ENCODE measurements around the gene COL27A1.

The COL27A1 gene

DNA sequence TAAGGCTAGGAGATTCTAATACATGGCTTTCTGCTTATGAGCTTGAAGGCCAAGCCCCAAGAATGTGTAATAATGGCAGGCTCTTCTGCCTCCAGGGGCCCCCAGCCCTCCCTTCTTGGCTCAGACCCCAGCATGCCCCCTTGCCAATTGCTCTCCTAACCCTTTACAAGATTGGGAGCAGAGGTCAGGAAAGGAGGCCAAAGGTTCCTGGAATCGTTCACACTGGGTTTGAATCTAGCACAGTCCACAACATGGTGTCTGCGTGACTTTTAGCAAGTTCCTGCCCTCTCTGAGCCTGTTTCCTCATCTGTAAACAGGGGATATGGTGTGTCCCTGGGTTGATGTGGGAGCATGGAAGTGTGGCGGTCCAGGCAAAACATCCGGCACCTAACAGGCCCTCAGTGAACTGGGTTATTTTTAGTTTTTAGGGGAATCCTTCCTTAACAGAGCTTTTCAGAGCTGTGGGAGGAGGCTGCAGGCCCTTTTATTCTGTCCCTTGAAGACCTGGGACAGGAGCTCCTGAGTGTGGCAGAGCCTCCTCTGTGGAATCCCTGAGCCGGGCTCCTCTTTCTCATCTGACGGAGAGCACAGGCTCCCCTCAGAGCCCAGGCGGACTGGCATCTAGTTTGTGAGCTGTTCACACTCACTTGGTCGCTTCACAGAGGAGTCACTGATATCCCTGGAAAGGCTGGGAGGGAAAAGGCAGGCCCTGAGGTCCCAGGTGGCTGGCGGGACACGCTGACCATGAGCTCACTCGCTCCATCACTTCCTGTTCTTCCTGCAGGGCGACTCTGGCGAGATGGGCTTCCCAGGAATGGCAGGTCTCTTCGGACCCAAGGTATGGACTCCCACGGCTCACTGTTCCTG is 144.2 kb downstream of the COL27A1 start:
- Histone ChIP-seq H3K27me3 (ENCODE audit: control insufficient read depth in 5 of 5, insufficient read depth in 4 of 5, low read length in 5 of 5) (no peaks in the 10 kb centered on the region), H3K27ac (ENCODE audit: low read depth, low read length) (no peak overlapping the region), H3K9ac (ENCODE audit: low read length in 5 of 5) (no peak overlapping the region), H3K4me1 (ENCODE audit: control insufficient read depth in 5 of 5, insufficient read depth in 5 of 5, low read length in 5 of 5) (peaks cover 0 to 8% (median 5%) of the 10 kb centered on the region in 5 donors), H3K4me3 (ENCODE audit: low read depth in 1 of 5, low read length in 5 of 5) (no peak overlapping the region), H3K36me3 (ENCODE audit: control insufficient read depth in 5 of 5, insufficient read depth in 5 of 5, low read length in 5 of 5) (peaks cover 0 to 11% (median 4%) of the 10 kb centered on the region in 5 donors), H3K9me3 (ENCODE audit: control insufficient read depth in 5 of 5, low read length in 5 of 5) (peaks cover 0 to 6% (median 6%) of the 10 kb centered on the region in 5 donors)

DNA sequence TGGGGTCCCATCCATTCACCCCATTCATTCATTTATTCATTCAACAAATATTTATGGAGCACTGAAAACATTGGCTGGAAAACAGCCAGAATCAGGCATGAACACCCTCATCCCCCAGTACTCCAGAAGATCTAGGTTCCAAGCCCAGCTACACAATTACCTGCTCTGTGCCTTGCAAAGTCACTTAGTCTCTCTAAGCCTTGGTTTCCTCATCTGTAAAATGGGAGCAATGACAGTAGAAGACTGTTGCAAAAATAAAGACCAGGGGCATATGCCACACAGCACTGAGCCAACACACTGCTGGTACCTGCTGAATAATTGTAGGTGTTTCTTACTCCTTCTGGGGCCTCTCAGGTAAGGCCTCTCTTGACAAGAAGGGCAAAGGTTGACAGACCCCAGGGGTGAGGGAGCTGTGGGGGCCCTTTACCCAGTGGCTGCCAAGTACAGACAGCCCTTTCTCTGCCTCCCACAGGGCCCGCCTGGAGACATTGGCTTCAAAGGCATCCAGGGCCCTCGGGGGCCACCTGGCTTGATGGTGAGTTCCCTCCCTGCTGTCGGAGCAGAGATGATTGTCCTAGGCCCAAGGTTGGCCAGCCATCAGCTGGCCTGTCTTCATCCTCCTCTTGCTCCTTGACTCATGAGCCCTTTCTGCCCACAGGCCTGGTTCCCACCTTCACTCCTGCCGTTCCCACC is 145.0 kb downstream of the COL27A1 start:
- Histone ChIP-seq H3K9me3 (ENCODE audit: control insufficient read depth in 5 of 5, low read length in 5 of 5) (peaks cover 0 to 2% (median 0%) of the 10 kb centered on the region in 5 donors), H3K4me3 (ENCODE audit: low read depth in 1 of 5, low read length in 5 of 5) (no peak overlapping the region), H3K9ac (ENCODE audit: low read length in 5 of 5) (no peak overlapping the region), H3K4me1 (ENCODE audit: control insufficient read depth in 5 of 5, insufficient read depth in 5 of 5, low read length in 5 of 5) (peaks cover 0 to 8% (median 5%) of the 10 kb centered on the region in 5 donors), H3K27me3 (ENCODE audit: control insufficient read depth in 5 of 5, insufficient read depth in 4 of 5, low read length in 5 of 5) (no peaks in the 10 kb centered on the region), H3K36me3 (ENCODE audit: control insufficient read depth in 5 of 5, insufficient read depth in 5 of 5, low read length in 5 of 5) (peaks cover 0 to 5% (median 0%) of the 10 kb centered on the region in 5 donors), H3K27ac (ENCODE audit: low read depth, low read length) (no peak overlapping the region)

DNA sequence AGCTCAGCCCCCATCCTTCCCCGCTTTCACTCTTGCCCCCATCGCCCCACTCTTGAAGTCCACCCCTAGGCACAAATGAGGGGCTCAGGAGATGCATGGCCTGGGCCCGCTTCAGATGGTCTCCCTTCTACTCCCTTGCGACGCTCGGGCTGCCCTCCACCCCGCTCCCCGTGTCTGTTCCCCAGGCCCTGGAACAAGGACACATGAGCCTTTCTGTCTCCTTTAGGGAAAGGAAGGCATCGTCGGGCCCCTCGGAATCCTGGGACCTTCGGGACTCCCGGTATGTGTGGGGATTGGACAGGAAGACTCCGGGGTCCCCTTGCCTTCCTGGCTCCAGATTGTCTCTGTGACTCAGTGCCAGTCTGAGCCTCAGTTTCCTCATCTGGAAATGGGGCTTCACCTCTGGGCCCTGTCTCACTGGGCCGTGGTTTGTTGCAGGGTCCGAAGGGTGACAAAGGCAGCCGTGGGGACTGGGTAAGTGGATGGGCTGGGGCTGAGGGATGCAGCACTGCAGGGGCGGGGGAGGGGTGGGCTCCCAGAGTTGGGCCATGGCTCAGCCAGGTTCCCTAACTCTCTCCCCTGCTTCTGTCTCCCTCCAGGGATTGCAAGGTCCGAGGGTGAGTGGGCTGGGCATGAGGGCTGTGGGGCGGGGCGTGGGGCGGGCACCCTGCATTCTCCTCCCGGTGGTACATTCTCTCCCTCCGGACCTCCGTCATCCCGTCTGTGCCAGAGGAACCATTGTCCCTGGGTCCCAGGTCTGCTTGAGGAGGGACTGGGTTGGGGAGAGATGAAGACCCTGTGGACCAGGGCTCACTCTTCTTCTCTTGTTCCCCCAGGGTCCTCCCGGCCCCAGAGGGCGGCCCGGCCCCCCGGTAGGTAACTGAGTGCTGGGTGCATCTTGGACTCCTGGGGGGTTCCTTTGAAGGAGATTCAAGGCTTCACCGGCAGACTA is 145.8 kb downstream of the COL27A1 start:
- Histone ChIP-seq H3K4me1 (ENCODE audit: control insufficient read depth in 5 of 5, insufficient read depth in 5 of 5, low read length in 5 of 5) (peaks cover 0 to 12% (median 6%) of the 10 kb centered on the region in 5 donors), H3K36me3 (ENCODE audit: control insufficient read depth in 5 of 5, insufficient read depth in 5 of 5, low read length in 5 of 5) (peaks cover 0 to 3% (median 0%) of the 10 kb centered on the region in 5 donors), H3K9ac (ENCODE audit: low read length in 5 of 5) (no peak overlapping the region), H3K4me3 (ENCODE audit: low read depth in 1 of 5, low read length in 5 of 5) (no peak overlapping the region), H3K27me3 (ENCODE audit: control insufficient read depth in 5 of 5, insufficient read depth in 4 of 5, low read length in 5 of 5) (no peaks in the 10 kb centered on the region), H3K27ac (ENCODE audit: low read depth, low read length) (no peak overlapping the region), H3K9me3 (ENCODE audit: control insufficient read depth in 5 of 5, low read length in 5 of 5) (peaks cover 0 to 2% (median 0%) of the 10 kb centered on the region in 5 donors)

DNA sequence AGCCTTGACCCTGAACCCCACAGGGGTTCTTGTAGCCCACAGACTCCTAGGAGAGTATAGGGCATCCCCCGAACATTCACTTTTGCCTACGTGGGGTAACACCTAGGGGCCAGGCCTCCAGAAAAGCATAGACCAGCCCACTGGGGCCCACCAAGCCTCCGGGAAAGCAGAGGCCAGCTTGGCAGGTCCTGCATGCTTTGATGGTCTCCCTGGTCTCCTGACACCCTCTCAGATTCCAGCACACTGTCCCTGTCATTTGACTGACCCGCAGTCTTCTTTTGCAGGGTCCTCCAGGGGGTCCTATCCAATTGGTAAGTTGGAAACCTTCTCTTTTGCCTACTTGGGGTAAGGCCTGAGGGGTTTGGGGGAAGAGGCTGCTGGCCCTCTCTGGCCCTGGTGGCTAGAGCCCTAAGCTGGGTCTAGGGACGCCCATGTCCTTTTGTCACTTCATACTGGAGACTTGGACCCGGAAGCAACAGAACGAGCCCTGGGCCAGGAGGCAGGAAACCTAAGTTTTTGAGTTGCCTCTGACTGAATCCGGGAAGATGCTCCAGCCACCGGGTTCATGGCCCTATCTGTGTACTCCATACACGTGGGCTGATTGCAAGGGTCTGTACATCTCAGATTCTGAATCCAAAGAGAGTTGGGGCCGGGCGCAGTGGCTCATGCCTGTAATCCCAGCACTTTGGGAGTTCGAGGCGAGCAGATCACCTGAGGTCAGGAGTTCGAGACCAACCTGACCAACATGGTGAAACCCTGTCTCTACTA is 146.6 kb downstream of the COL27A1 start:
- Histone ChIP-seq H3K27ac (ENCODE audit: low read depth, low read length) (no peak overlapping the region), H3K4me1 (ENCODE audit: control insufficient read depth in 5 of 5, insufficient read depth in 5 of 5, low read length in 5 of 5) (peaks cover 0 to 12% (median 6%) of the 10 kb centered on the region in 5 donors), H3K9me3 (ENCODE audit: control insufficient read depth in 5 of 5, low read length in 5 of 5) (no peaks in the 10 kb centered on the region), H3K27me3 (ENCODE audit: control insufficient read depth in 5 of 5, insufficient read depth in 4 of 5, low read length in 5 of 5) (no peaks in the 10 kb centered on the region), H3K4me3 (ENCODE audit: low read depth in 1 of 5, low read length in 5 of 5) (no peak overlapping the region), H3K9ac (ENCODE audit: low read length in 5 of 5) (no peak overlapping the region), H3K36me3 (ENCODE audit: control insufficient read depth in 5 of 5, insufficient read depth in 5 of 5, low read length in 5 of 5) (peaks cover 0 to 3% (median 0%) of the 10 kb centered on the region in 5 donors)

- Histone ChIP-seq H3K27ac (ENCODE audit: low read depth, low read length) (no peak overlapping the region), H3K27me3 (ENCODE audit: control insufficient read depth in 5 of 5, insufficient read depth in 4 of 5, low read length in 5 of 5) (no peaks in the 10 kb centered on the region), H3K4me1 (ENCODE audit: control insufficient read depth in 5 of 5, insufficient read depth in 5 of 5, low read length in 5 of 5) (peaks cover 0 to 12% (median 6%) of the 10 kb centered on the region in 5 donors), H3K9me3 (ENCODE audit: control insufficient read depth in 5 of 5, low read length in 5 of 5) (no peaks in the 10 kb centered on the region), H3K36me3 (ENCODE audit: control insufficient read depth in 5 of 5, insufficient read depth in 5 of 5, low read length in 5 of 5) (peaks cover 0 to 6% (median 0%) of the 10 kb centered on the region in 5 donors), H3K9ac (ENCODE audit: low read length in 5 of 5) (no peak overlapping the region), H3K4me3 (ENCODE audit: low read depth in 1 of 5, low read length in 5 of 5) (no peak overlapping the region)
Observed at GRCh38 chr9:114302727-114303126, 147.4 kb downstream of the COL27A1 start.

GRCh38 chr9:114303571-114303970 is 148.2 kb downstream of the COL27A1 start:
- H3K4me1 ChIP-seq (ENCODE audit: control insufficient read depth in 5 of 5, insufficient read depth in 5 of 5, low read length in 5 of 5), result peaks cover 0 to 12% (median 6%) of the 10 kb centered on the region in 5 donors
- no peak overlapping the region for H3K4me3 ChIP-seq (ENCODE audit: low read depth in 1 of 5, low read length in 5 of 5)
- peaks cover 0 to 6% (median 0%) of the 10 kb centered on the region in 5 donors for H3K36me3 ChIP-seq (ENCODE audit: control insufficient read depth in 5 of 5, insufficient read depth in 5 of 5, low read length in 5 of 5)
- no peak overlapping the region for H3K27ac ChIP-seq (ENCODE audit: low read depth, low read length)
- no peak overlapping the region for H3K9ac ChIP-seq (ENCODE audit: low read length in 5 of 5)
- no peaks in the 10 kb centered on the region for H3K27me3 ChIP-seq (ENCODE audit: control insufficient read depth in 5 of 5, insufficient read depth in 4 of 5, low read length in 5 of 5)
- no peaks in the 10 kb centered on the region for H3K9me3 ChIP-seq (ENCODE audit: control insufficient read depth in 5 of 5, low read length in 5 of 5)

- Histone ChIP-seq H3K36me3 (ENCODE audit: control insufficient read depth in 5 of 5, insufficient read depth in 5 of 5, low read length in 5 of 5) (peaks cover 0 to 6% (median 0%) of the 10 kb centered on the region in 5 donors), H3K9ac (ENCODE audit: low read length in 5 of 5) (no peak overlapping the region), H3K4me1 (ENCODE audit: control insufficient read depth in 5 of 5, insufficient read depth in 5 of 5, low read length in 5 of 5) (peaks cover 0 to 8% (median 6%) of the 10 kb centered on the region in 5 donors), H3K4me3 (ENCODE audit: low read depth in 1 of 5, low read length in 5 of 5) (no peak overlapping the region), H3K27ac (ENCODE audit: low read depth, low read length) (no peak overlapping the region), H3K9me3 (ENCODE audit: control insufficient read depth in 5 of 5, low read length in 5 of 5) (no peaks in the 10 kb centered on the region), H3K27me3 (ENCODE audit: control insufficient read depth in 5 of 5, insufficient read depth in 4 of 5, low read length in 5 of 5) (no peaks in the 10 kb centered on the region)
Observed at GRCh38 chr9:114303977-114304376, 148.6 kb downstream of the COL27A1 start.

DNA sequence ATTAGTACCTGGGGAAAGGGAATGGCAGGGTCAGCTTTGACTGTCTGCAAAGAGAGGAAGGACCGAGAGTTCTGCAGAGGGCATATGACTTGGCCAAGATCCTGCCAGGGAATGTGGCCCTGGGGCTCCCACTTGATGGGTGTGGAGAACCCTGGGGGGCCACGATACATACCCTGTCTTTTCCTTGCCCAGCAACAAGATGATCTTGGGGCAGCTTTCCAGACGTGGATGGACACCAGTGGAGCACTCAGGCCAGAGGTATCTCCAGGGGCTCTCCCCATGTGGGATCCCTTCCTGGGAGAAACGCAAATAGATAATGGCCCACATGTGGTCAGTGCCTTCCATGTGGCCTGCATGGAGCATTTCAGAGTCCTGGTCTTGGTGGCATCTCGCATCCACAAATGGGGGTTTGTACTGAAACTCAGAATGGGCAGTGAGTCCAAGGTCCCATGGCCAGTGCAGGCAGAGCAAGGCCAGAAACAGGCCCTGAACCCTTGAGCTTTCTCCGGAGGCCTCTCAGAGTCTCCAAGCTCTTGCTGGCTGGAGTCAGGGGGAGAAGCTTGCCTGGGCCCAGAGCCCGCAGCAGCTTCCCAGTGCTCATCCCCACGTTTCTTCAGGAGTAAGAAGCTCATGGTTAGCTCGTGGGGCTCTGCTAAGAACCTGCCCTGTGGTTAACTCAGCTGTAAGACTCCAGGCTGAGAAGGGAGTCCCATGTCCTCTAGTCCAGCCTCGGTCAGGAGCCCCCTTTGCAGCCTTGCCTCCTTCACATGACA is 149.3 kb downstream of the COL27A1 start:
- Histone ChIP-seq H3K4me3 (ENCODE audit: low read depth in 1 of 5, low read length in 5 of 5) (no peak overlapping the region), H3K4me1 (ENCODE audit: control insufficient read depth in 5 of 5, insufficient read depth in 5 of 5, low read length in 5 of 5) (peaks cover 0 to 6% (median 3%) of the 10 kb centered on the region in 5 donors), H3K27ac (ENCODE audit: low read depth, low read length) (no peak overlapping the region), H3K9me3 (ENCODE audit: control insufficient read depth in 5 of 5, low read length in 5 of 5) (no peaks in the 10 kb centered on the region), H3K27me3 (ENCODE audit: control insufficient read depth in 5 of 5, insufficient read depth in 4 of 5, low read length in 5 of 5) (no peaks in the 10 kb centered on the region), H3K36me3 (ENCODE audit: control insufficient read depth in 5 of 5, insufficient read depth in 5 of 5, low read length in 5 of 5) (peaks cover 0 to 6% (median 0%) of the 10 kb centered on the region in 5 donors), H3K9ac (ENCODE audit: low read length in 5 of 5) (no peak overlapping the region)
